GM21423 (cell line): ENCODE data around the gene PAFAH2.

ENCODE experiments used
- ATAC-seq: cut with Tn5 transposase; IDR thresholded peaks from one replicate; pipeline ENCODE4 v1.9.1; 2021; ENCODE audit warnings: mild to moderate bottlenecking, moderate library complexity; ENCODE audit not compliant: unreplicated experiment

The PAFAH2 gene

DNA sequence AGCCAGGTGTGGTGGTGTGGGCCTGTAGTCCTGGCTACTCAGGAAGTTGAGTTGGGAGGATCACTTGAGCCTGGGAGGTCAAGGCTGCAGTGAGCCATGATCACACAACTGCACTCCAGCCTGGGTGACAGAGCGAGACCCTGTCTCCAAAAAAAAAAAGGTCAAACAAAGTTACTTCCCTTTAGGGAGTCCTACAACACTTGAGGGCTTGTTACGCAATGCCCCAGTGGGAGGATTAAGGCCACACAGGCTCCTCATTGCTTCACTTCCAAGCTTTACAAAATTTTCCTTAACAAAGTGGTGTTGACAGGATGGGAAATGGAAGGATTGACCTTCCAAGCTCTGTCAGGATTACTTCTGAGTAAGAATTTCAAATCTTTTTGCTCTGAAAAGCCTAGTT is 17.5 kb upstream of the PAFAH2 start:
- ATAC-seq: no peak

DNA sequence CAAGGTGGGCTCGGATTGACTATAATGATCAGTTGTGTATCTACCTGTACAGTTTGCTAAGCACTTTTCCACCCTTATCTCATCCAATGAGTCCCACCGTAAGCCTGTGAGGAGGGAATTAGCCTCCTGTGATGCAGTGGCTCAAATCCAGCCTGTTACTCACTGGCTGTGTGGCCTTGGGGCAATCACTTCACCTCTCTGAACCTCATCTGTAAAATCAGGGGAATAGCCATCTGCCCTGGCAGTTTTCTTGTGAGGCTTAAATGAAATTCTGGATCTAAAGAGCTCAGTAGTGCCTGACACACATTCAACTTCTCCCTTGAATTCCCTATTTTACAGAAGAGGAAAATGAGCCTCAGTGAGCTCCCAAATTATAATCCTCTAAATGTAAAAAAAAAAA is 16.3 kb upstream of the PAFAH2 start:
- ATAC-seq: no peak

DNA sequence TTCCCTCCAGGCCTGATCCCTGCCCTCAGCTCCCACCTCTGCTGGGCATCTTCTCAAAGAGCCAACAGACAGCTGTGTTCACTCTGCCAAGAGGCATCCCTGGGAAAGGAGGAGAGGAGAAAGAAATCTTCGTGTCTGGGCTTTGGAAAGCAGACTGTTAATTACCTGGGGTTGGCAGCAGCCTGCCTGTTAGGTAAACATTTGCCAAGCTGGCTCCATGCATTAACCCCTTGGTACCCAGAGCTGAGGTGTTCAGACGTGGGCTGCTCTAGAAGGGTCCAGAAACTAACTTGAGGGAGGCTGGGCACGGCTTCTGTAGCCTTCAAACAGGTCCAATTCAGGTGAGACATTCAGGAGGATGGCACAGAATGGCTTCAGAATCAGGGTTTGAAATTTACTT is 15.0 kb upstream of the PAFAH2 start:
- no peak for ATAC-seq

DNA sequence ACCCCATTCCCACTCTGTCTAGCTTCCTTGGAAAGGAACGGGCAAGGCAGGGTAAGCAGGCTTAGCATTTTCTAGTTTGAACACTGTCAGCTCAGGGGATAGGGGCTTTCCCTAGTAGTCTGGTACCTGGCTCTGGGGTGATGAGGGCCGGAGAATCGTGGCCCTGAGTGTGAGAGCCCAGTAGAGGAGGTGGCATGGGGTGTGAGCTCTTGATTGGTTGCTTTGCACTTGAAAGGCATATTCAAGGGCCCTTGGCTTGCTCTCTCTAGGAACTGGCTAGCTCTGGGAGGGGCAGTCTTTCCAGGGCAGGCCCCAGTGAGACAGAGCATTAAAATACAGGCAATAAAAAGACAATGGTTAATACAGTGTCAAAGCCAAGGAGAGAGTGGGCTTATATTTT is 13.0 kb upstream of the PAFAH2 start:
- no peak for ATAC-seq

DNA sequence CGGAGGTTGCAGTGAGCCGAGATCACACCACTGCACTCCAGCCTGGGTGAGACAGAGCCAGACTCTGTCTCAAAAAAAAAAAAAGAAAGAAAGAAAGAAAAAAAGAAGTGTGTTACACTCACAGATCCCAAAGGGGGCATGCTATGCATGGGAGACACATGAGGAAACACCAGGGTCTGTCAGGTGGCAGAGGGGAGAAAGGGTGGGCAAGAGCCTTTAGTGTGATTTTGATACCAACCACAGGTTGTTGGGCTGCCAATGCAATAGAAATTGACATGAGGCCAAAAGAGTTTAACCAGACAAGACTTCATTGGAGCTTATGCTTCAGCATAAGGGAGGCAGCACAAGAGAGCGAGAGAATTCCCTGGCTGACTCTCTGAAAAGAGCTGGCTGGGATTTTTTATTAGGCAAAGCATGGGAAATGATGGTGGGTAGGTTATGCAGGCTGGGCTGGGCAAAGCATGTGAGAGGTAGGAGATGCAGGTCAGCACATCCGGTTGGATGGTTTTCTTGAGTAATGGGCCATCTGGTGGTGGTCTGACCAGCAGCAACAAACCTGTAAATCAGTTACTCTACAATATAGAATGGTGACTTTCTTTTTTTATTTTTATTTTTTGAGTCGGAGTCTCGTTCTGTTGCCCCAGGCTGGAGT is 12.1 kb upstream of the PAFAH2 start:
- no peak for ATAC-seq

DNA sequence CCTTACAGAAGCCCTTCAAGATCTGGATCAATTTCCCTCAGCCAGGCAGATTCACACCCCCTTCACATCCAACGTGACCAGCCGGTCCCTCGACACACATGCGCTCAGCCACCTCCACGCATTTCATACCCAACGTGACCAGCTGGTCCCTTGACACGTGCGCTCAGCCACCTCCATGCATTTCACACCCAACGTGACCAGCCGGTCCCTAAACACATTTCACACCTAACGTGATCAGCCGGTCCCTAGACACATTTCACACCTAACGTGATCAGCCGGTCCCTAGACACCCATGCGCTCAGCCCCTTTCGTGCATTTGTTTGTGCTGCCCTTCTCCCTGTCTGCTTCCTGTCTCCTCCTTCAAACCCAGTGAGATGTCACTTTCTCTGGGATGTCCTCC is 8.8 kb upstream of the PAFAH2 start:
- no peak for ATAC-seq

DNA sequence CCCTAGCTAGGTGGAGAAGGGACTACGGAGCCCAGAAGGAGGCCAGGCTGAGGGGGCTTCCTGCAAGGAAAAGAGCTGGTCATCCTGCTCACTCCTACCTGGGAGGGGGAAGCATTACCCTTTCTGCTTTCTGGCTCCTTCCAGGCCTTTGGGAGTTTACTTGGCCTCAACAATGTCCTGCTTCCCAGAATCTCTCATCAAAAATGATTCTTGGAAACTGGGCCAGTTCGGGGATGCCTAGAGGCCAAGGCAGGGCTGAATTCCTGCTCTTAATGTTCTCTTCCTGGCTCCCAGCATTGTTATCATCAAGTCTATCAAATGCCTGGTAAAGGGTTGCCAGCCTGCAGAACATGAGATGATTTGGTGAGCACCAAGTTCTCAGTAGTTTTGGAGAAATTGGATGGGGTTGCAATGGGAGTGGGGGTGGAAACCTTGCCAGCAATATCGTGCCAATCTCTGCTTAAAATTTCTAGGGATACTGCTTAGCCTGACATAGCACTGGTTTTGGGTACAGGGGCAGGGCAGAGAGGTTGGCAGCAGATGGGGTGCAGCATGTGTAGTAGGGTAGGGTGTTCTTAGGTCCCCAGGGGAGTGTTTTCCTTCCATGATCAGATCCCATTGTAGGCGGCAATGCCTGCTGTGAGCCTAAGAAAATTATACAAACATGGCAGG is 7.7 kb upstream of the PAFAH2 start:
- no peak for ATAC-seq

DNA sequence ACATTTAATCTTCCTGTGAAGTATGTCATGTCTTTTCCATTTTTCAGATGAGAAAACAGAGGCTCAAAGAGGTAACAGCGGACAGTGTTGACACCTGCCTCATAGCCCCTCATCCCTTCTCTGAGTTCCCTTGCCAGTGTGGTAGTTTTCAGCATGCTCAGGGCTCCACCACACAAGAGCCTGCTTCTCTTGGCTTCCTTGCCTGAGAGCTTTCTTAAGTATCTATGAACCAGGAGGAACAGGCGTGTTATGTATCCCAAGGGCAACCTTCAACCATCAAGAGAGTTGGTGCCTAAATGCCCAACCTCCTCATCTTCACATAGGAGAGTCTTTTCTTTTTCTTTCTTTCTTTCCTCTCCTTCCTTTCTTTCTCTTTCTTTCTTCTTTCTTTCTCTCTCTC is 5.9 kb upstream of the PAFAH2 start:
- ATAC-seq: no peak

DNA sequence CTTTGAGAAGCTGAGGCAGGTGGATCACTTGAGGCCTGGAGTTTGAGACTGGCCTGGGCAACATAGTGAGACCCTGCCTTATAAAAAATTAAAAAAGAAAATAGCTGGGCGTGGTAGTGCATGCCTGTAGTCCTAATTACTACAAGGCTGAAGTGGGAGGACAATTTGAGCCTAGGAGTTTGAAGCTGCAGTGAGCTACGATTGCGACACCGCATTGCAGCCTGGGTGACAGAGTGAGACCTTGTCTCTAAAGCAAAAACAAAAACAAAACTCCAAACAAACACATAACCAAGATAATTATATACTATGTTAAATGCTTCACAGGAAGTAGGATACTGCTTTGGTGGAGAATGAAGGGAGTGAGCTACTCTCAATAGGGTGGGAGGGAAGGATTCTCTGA is 5.4 kb upstream of the PAFAH2 start:
- no peak for ATAC-seq

DNA sequence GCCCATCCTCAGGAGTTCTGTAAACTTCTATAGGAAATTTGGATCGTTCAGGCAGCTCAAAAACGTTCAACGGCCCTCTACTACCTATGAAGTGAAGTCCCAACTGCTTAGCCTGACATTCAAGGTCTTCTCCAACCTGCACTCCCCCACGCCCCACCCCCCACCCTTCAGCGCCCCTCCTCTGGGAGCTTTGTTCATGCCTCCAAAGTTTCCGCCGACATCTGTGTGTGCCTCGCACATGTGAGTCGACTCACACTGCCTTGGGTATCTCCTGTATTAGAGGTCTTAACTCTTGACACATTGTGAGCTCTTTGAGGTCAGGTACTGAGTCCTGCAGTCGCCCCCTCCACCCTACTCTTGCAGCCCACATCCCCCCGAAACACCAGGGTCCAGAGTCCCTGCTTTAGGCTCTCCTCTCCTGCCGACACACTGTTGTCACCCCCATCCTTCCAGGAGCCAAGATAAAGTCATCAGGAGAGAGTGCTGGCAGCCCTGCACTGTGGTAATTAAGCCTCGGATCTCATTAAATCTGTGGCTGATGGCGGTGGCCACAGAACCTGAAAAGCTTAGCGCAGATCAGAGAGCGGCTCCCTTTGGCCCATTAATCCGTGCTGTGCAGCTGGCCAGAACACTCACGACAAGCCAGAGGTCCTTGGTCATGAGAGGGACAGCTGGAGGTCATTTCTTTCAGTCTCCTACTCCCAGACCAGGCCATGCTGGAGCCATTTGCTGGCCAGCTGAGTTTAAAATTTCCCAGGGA is 1.4 kb upstream of the PAFAH2 start:
- ATAC-seq: no peak

DNA sequence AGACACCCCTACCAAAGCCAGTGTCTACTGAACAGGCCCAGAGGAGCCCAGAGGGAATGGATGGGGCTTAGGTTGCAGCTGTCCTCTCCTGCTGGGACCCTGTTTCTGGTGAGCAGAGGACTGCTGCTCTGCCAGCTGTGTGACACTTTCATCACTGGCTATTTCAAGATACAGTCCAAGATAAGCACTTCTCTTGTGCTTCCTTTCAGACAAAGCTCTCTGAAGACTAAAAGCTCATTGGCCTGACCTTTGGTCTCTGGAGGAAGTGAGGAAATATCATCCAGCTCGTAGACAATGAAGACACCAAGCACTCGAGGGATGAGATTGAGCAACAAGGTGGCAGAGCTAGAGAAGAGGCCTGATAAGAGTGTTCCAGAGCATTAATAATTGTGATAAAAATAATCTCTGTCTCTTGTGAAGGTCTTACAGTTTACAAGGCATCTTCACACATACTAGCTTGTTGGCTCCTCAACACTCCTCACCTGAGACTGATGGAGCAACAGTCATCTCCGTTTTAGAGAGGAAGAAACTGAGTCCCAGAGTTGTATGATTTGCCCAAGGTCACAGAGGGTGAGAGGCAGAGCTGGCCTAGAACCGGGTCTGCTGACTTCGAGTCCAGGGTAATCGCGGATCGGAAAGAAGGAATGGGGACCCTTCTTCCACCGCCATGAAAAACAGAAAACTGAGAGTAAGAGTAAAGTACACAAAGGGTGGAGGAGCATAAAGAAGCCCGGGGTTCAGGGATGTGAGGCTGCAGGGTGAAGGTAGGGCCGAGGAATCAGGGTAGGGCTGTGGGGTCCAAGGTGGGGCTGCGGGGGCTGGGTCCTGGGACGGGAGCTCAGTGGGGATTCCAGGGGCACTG is 666 bp downstream of the PAFAH2 start:
- ATAC-seq: no peak

DNA sequence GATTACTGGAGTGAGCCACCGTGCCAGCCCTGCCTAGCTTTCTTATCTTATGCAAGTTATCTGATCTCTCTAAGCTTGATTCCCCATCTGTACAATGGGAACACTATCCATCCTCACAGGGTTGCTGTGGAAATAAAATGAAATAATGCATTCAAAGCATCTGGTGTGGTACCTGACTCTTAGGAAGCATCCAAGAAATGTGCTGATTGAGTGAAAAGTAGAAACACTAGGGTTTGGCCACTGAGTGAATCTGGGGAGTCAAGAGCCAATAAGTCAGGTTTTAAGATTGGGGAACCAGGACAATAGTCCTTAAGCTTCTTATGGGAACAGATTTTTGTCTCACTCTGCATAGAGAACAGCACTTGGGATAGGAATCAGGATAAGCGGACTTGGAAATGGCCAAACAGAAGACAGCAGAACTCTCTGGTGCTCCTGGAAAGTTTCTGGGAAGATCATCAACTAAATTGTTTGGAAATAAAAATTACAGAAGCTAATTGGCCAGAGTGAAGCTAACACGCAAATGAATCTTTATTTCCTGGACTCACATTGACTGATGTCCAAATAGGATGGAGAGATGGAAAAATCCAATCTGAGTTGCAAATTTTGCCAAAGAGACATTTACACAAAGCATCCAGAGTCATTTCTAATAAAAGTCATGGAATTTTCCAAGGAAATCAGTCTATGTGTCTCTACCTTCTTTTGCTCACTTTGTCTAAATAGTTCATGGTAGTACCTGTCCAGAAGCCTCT is 3.3 kb downstream of the PAFAH2 start:
- ATAC-seq: no peak

DNA sequence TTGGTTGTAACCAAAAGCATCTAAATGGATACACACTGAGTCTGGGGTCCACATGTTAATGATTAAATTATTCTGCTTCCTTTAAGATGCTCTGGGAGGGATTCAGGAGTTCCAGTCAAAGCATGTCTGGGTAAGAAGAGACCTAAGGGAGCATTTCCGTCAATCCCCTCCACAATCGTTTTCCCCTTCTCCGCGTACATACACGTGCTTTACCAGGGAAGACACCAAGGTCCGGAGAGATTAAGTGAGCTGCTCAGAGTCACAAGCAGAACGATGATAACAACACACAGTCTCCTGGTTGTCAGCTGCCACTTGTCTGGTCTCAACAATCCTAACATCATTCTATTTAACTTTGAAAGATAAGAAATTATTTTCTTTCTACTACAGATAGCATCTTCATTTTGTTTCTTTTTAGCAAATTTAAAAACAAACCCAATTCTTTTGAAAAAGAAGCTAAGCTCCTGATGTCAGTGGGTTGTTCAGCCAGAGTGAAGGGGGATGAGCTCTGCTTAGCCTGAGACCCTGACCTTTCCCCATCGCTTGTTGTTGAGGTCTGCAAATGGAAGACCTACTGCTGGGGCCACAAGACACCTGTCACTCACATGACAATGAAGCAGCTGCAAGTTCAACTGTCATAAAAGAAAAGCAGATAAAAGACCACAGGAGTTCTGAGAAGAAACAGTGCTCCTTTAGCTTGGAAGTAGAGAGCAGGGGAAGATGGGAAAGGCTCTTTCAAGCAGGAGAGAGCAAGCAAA is 4.5 kb downstream of the PAFAH2 start:
- no peak for ATAC-seq

DNA sequence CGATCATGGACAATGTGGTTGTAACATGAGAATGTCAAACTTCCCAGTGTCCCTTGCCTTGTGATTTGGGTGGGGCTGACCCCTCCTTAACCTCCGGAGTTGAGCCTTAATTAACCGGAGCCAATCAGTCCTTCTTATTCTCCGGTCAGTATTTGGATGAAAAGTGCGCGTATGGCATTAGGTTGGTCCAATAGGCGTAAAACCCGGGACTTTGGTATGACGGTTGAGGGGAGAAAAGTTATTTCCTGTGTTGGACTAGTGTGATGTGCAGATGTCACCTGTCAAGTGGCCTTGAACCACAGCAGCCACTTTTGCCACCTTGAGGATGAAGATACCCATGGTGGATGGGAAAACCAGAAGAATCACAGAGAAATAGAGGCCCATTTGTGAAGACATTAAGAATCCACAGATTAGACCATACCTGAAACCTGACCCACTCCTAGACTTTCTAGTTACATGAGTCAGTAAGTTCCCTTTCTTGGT is 5.1 kb downstream of the PAFAH2 start:
- no peak for ATAC-seq

DNA sequence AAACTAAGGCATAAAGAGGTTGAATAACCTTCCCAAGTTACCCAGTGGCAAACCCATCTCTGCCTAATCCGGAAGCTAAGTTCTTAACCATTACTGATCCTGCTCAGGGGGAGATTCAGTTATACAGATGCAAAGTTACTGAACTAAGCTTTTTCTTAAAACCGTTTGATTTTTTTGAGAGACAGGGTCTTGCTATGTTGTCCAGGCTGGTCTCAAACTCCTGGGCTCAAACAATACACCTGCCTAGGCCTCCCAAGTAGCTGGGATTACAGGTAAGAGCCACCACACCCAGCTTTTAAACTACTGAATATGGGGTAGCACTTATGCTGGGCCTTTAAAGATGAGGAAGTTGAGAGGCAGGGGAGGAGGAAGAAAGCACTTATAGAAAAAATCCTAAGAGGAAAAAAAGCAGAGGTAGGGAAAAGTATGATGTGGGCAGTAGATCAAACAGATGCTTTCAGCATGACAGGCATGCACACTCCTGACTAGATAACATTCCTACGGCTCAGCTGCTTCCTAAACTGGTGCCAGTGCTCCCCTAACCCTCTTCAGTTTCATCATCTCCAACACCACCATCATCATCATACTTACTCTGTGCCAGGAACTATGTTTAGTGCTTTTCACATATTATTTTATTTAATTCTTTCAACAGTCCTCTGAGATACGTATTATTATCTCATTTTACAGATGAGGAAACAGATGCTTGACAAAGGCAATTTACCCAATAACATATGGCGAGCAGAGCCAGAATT is 5.8 kb downstream of the PAFAH2 start:
- no peak for ATAC-seq

DNA sequence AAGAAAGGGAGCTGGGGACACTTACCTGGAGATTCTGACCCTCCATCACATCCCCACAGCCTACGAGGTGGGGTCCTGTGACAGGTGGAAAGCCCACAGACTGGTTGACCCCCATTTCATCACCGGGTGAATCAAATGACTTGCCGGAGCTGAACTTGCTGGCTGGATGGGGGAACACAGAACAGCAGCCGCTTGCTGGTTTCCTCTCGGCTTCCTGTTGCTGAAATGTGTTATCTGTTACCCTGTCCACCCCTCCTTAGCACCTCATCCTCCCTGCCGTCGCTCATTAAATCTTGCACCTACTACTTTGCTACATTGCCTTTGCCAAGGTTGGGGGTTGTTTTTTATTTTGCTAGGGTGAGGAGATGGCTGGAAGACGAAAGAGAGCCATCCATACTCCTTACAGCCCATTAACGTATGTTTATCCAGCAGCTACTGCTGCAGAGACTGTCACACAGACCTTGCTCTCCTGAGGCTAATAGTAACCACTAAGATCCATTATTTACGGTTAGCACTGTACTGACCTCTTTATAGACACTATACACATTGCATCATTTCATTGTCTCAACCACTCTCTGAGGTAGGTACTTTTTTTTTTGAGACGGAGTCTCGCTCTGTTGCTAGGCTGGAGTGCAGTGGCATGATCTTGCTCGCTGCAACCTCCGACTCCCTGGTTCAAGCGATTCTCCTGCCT is 7.0 kb downstream of the PAFAH2 start:
- ATAC-seq: no peak

DNA sequence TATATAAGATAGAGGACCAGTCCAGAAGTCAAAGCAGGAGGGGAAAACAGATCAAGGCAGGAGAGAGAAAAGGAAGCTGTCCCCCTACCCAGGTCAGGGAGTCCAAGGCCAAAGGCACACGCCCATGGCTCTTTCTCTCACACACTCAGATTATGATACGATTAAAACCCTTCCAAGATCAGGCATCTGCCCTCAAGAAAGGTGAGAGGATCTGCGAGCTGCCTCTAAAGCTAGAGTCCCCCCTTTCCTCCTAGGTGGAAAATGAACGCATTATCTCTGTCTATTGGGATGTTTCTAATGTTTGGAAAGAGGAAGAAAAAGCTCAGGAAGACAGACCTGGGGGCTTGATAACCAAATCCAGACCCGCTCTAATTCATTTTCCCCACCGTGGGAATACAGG is 7.6 kb downstream of the PAFAH2 start:
- ATAC-seq: no peak

DNA sequence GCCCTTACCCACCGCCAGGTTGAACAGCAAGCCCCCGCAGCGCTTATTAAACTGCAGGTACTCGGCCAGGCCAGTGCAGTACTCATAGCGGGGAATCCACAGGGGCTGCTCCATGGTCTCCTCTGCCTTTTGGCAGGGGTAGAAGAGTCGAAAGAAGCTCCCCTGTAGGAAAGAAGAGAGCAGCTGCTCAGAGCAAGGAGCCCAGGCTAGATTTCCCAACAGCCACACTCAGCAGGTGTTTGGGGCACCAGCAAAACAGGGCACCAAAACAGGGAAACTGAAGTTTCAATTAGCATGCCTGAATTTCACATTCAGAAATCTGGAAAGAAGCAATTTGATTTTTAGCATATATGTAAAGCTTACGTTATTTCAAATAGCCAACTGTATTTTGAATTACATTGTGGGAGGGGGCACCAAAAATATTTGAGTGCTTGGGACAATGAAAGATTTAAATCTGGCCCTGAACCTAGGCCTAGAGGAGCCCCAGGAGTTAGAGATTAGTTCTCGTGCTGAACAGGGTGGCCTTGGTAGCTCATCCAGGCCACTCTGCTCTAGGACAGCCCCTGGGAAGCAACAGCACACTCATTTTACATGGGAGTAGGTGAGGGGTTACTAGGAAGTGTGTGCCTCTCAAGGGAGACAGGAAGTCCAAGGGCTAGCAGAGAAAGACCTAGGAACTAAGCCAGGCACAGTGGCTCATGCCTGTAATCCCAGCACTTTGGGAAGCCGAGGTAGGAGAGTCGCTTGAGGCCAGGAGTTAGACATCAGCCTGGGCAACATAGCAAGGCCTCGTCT is 8.2 kb downstream of the PAFAH2 start:
- no peak for ATAC-seq
